HepG2 (cell line): ENCODE data around the gene MST1. TPM values are rescaled to one million over a fixed set of nuclear protein-coding genes. Genes with fewer than 3 reads are reported as not detected.

ENCODE experiments used
- BCL6 ChIP-seq: IDR thresholded peaks from 2 replicates; pipeline ENCODE4 v1.6.1; 2016; ENCODE audit warnings: missing genetic modification reagents, missing compliant biosample characterization
- CEBPB ChIP-seq: IDR thresholded peaks from 2 replicates; pipeline ENCODE4 v1.6.1; 2011; ENCODE audit warnings: low read depth, low read length, improper control_type of control experiment, borderline replicate concordance
- NFE2L1 ChIP-seq: sonication (generic); formaldehyde crosslinking; IDR thresholded peaks from 2 replicates; pipeline ENCODE4 v1.4.0; 2020; ENCODE audit warnings: missing genetic modification reagents, mild to moderate bottlenecking, borderline replicate concordance
- NR1H2 ChIP-seq: sonication (generic); formaldehyde crosslinking; IDR thresholded peaks from 2 replicates; pipeline ENCODE4 v1.8.1; 2022; ENCODE audit warnings: low read depth, missing genetic modification reagents, borderline replicate concordance
- NR2F2 ChIP-seq: IDR thresholded peaks from 2 replicates; pipeline ENCODE4 v1.6.1; 2012; ENCODE audit warnings: low read depth, inconsistent platforms, borderline replicate concordance
- SSRP1 ChIP-seq: IDR thresholded peaks from 2 replicates; pipeline ENCODE4 v1.6.1; 2016; ENCODE audit warnings: control low read depth
- THRA ChIP-seq: sonication (generic); formaldehyde crosslinking; IDR thresholded peaks from 2 replicates; pipeline ENCODE4 v1.4.0; 2020; ENCODE audit warnings: missing genetic modification reagents, borderline replicate concordance
- XBP1 ChIP-seq: sonication (generic); formaldehyde crosslinking; IDR thresholded peaks from 2 replicates; pipeline ENCODE4 v1.5.0; 2020; ENCODE audit warnings: missing genetic modification reagents
- YY1 ChIP-seq: IDR thresholded peaks from 2 replicates; pipeline ENCODE4 v1.6.1; 2011; ENCODE audit warnings: low read length, low read depth, moderate library complexity, mild to moderate bottlenecking; ENCODE audit not compliant: insufficient read depth, insufficient replicate concordance
- ZIK1 ChIP-seq: sonication (generic); formaldehyde crosslinking; IDR thresholded peaks from 2 replicates; pipeline ENCODE4 v1.5.0; 2020; ENCODE audit warnings: mild to moderate bottlenecking, low read depth, missing genetic modification reagents, borderline replicate concordance
- ZSCAN21 ChIP-seq: sonication (generic); formaldehyde crosslinking; IDR thresholded peaks from 2 replicates; pipeline ENCODE4 v1.8.0; 2022; ENCODE audit warnings: mild to moderate bottlenecking, missing genetic modification reagents, moderate library complexity, borderline replicate concordance
- ZUFSP ChIP-seq: sonication (generic); formaldehyde crosslinking; IDR thresholded peaks from 2 replicates; pipeline ENCODE4 v1.9.0; 2021; ENCODE audit warnings: missing genetic modification reagents, mild to moderate bottlenecking, borderline replicate concordance
- polyA plus RNA-seq, 8 experiments: library from polyadenylated mRNA; depleted of rRNA in 3 of 8; stranded (reverse) in 7 of 8; unstranded in 1 of 8; fragments of >200 nt; fragmentation: Illumina TruSeq in 4 of 8; extraction: Trizol in 4 of 8; gene quantifications; 2 replicates each; pipeline versions ENCODE4 v1.2.1 to v1.2.3, GENCODE V29; 2011 to 2016; ENCODE audit warnings: low read depth in 4 of 8, missing spikeins in 1 of 8, mixed read lengths in 1 of 8; ENCODE audit not compliant: insufficient read depth in 1 of 8
- total RNA-seq, 5 experiments: library from RNA; depleted of rRNA; stranded (reverse); fragments of >200 nt; fragmentation: Illumina TruSeq; extraction: Trizol; gene quantifications; 2 replicates each; pipeline ENCODE4 v1.2.3, GENCODE V29; 2016; ENCODE audit warnings: low read depth in 1 of 5
- TF ChIP-seq, protein P1 (sequence below): sonication (generic); formaldehyde crosslinking; IDR thresholded peaks from 2 replicates; pipeline ENCODE4 v1.4.0; 2020; ENCODE audit warnings: mild to moderate bottlenecking, missing genetic modification reagents

MST1 gene
- total and polyA plus RNA-seq, 2 of the 13 experiments (the other 11 are each of a cell fraction or from before 2014, with no cell fraction given) = 189 to 452 TPM

- TF ChIP-seq THRA (CRISPR knock-in tag) (peak; percentile 44; the same call in 1 of the 2 replicates), SSRP1 (CRISPR knock-in tag) (no peak), NR1H2 (no peak), ZSCAN21 (0 out of 2 replicates have a peak, but pooled peaks have one; percentile 51), ZUFSP (CRISPR knock-in tag) (no peak), NR2F2 (no peak), ZIK1 (CRISPR knock-in tag) (no peak), XBP1 (no peak), BCL6 (CRISPR knock-in tag) (peak; percentile 39; the same call in 1 of the 2 replicates), NFE2L1 (CRISPR knock-in tag) (no peak), YY1 (no peak), CEBPB (no peak)
- TF ChIP-seq, protein P1, sequence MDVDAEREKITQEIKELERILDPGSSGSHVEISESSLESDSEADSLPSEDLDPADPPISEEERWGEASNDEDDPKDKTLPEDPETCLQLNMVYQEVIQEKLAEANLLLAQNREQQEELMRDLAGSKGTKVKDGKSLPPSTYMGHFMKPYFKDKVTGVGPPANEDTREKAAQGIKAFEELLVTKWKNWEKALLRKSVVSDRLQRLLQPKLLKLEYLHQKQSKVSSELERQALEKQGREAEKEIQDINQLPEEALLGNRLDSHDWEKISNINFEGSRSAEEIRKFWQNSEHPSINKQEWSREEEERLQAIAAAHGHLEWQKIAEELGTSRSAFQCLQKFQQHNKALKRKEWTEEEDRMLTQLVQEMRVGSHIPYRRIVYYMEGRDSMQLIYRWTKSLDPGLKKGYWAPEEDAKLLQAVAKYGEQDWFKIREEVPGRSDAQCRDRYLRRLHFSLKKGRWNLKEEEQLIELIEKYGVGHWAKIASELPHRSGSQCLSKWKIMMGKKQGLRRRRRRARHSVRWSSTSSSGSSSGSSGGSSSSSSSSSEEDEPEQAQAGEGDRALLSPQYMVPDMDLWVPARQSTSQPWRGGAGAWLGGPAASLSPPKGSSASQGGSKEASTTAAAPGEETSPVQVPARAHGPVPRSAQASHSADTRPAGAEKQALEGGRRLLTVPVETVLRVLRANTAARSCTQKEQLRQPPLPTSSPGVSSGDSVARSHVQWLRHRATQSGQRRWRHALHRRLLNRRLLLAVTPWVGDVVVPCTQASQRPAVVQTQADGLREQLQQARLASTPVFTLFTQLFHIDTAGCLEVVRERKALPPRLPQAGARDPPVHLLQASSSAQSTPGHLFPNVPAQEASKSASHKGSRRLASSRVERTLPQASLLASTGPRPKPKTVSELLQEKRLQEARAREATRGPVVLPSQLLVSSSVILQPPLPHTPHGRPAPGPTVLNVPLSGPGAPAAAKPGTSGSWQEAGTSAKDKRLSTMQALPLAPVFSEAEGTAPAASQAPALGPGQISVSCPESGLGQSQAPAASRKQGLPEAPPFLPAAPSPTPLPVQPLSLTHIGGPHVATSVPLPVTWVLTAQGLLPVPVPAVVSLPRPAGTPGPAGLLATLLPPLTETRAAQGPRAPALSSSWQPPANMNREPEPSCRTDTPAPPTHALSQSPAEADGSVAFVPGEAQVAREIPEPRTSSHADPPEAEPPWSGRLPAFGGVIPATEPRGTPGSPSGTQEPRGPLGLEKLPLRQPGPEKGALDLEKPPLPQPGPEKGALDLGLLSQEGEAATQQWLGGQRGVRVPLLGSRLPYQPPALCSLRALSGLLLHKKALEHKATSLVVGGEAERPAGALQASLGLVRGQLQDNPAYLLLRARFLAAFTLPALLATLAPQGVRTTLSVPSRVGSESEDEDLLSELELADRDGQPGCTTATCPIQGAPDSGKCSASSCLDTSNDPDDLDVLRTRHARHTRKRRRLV (CRISPR knock-in tag) = no peak
Observed at GRCh38 chr3:49665822-49666519, 23.3 kb downstream of the MST1 start (continued).
